Left kidney (tissue), 8 donors: ENCODE data around the gene TMEM131. TPM values are rescaled to one million over a fixed set of nuclear protein-coding genes. Genes with fewer than 3 reads are reported as not detected.
"Not testable (repeated sequence)": the region's sequence is repeated elsewhere in the genome, so short reads cannot be mapped to it uniquely, and the experiment has no call there.

Experiments used
- DNase-seq: peaks from one replicate; pipeline ENCODE4 v3.0.0-alpha.2; 2013
- long read RNA-seq, 8 donors: transcript quantifications; one replicate each; lab custom pipeline, GENCODE V29; 2026
- polyA plus RNA-seq: library from polyadenylated mRNA; unstranded; fragments of 120-200 nt; gene quantifications from one replicate; pipeline ENCODE4 v1.2.1, GENCODE V29; 2013; ENCODE audit not compliant: insufficient read length

The TMEM131 gene, protein sequence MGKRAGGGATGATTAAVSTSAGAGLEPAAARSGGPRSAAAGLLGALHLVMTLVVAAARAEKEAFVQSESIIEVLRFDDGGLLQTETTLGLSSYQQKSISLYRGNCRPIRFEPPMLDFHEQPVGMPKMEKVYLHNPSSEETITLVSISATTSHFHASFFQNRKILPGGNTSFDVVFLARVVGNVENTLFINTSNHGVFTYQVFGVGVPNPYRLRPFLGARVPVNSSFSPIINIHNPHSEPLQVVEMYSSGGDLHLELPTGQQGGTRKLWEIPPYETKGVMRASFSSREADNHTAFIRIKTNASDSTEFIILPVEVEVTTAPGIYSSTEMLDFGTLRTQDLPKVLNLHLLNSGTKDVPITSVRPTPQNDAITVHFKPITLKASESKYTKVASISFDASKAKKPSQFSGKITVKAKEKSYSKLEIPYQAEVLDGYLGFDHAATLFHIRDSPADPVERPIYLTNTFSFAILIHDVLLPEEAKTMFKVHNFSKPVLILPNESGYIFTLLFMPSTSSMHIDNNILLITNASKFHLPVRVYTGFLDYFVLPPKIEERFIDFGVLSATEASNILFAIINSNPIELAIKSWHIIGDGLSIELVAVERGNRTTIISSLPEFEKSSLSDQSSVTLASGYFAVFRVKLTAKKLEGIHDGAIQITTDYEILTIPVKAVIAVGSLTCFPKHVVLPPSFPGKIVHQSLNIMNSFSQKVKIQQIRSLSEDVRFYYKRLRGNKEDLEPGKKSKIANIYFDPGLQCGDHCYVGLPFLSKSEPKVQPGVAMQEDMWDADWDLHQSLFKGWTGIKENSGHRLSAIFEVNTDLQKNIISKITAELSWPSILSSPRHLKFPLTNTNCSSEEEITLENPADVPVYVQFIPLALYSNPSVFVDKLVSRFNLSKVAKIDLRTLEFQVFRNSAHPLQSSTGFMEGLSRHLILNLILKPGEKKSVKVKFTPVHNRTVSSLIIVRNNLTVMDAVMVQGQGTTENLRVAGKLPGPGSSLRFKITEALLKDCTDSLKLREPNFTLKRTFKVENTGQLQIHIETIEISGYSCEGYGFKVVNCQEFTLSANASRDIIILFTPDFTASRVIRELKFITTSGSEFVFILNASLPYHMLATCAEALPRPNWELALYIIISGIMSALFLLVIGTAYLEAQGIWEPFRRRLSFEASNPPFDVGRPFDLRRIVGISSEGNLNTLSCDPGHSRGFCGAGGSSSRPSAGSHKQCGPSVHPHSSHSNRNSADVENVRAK (N-terminal part only)
- 58.1 TPM for polyA plus RNA-seq
- long read RNA-seq, donor 1, full-length matches to known transcripts = 3 of 11 reads
- long read RNA-seq, donor 1, partial matches to known transcripts = 8 of 11 reads
- long read RNA-seq, donor 1, other reads (novel, unspliced or antisense) = 0 of 11 reads
- long read RNA-seq, donor 2, full-length matches to known transcripts = 4 of 4 reads
- long read RNA-seq, donor 2, partial matches to known transcripts = 0 of 4 reads
- long read RNA-seq, donor 2, other reads (novel, unspliced or antisense) = 0 of 4 reads
- long read RNA-seq, donor 3, full-length matches to known transcripts = 2 of 2 reads
- long read RNA-seq, donor 3, partial matches to known transcripts = 0 of 2 reads
- long read RNA-seq, donor 3, other reads (novel, unspliced or antisense) = 0 of 2 reads
- long read RNA-seq, donor 4 = 0 reads
- long read RNA-seq, donor 5, full-length matches to known transcripts = 1 of 1 reads
- long read RNA-seq, donor 5, partial matches to known transcripts = 0 of 1 reads
- long read RNA-seq, donor 5, other reads (novel, unspliced or antisense) = 0 of 1 reads
- long read RNA-seq, donor 6, full-length matches to known transcripts = 1 of 1 reads
- long read RNA-seq, donor 6, partial matches to known transcripts = 0 of 1 reads
- long read RNA-seq, donor 6, other reads (novel, unspliced or antisense) = 0 of 1 reads
- long read RNA-seq, donor 7, full-length matches to known transcripts = 5 of 13 reads
- long read RNA-seq, donor 7, partial matches to known transcripts = 8 of 13 reads
- long read RNA-seq, donor 7, other reads (novel, unspliced or antisense) = 0 of 13 reads
- long read RNA-seq, donor 8 = 0 reads

DNA sequence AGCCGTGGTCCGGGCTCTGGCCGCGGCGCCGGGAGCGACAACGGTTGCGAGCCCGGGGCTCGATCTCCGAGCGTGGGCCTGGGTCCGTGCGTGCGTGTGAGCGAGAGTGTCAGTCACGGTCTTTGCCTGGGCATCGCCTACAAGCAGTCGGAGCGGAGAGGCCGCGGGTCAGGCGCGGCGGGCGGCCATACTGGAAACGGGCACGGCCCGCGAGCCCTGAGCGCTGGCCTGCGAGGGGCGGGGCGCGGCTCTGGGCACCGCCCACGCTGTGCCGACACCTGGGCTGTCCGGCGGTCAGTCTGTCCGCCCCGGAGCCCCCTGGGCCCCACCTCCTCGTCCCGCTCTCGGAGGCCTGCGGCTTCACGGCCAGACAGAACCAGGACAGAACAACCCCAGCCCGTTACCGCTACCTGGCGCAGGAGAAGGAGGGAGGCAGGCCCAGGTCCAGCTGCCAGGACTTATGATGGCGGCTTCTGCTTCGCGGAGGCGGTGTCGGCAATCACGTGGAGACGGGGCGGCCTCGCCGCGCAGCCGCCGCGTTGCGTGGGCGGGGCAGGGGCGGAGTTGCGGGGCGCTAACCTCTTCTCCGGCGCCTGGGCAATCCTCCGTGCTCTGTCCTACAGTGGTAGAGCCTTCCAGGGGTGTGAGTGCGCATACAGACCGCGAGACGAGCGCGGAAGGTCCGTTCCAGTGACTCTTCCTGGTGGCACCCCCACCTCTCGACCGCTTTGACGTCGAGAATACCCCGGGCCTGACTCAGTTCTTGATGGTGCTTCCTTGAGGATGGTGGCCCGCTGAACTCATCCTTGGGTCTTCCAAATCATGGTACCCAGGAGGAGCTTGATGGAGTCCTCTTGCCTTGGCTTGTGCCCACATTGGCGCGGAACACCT is at the start of gene TMEM131:
Gene TMEM131 (minus strand): TSS at position 215 of the 891 bp plus-strand sequence. CDS start 286 bp downstream, outside the sequence.
- DNase-seq = peak; percentile 90

DNA sequence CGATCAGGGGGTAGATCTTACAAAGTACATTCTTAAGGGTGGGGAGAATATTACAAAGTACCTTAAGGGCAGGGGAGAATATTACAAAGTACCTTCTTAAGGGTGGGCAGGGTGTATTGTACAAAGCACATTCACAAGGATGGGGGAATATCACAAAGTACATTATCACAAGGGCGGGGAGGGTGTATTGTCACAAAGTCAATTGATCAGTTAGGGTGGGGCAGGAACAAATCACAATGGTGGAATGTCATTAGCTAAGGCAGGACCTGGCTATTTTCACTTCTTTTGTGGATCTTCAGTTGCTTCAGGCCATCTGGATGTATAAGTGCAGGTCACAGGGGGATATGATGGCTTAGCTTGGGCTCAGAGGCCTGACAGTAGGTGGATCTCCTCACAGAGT is 49.0 kb upstream of the TMEM131 start:
- DNase-seq = not testable (repeated sequence)

DNA sequence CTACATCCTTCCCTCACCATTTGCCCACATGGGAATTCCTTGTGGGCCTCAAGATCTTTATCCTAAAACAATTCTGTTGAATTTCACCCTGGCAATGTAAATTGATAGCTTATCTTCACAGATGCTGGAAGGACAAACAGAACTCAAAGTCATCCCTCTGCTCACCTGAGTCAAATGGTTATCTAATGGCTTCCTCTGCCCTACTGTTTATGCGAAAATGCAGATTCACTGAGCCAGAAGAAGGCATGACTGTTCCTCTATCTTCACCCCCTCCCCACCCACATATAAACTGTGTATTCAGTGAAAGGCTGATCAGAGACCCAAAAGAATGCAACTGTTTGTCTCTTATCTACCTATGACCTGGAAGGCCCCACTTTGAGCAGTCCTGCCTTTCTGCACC is 47.4 kb upstream of the TMEM131 start:
- no peak for DNase-seq

DNA sequence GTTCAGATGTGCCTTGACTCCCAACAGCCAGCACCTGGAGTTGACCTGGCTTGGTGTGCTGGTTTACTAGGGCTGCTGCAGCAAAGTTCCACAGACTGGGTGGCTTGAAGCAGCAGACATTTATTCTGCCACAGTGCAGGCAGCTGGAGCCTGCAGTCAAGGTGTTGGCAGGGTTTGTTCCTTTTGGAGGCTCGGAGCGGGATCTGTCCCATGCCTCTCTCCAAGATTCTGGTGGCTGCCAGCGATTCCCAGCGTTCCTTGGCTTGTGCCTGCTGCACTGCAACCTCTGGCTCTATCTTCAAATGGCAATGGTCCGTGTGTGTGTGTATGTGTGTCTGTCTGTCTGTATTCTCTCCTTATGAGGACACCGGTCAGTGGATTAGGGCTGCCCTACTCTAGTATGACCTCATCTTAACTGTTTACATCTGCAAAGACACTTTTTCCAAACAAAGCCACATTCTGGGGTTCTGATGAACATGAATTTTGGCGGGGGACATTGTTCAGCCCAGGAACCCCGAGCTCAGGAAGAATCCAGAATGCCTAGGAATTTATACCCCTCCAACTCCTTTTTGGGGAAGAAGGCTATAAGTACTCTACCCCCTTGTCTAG is 44.7 kb upstream of the TMEM131 start:
- no peak for DNase-seq

DNA sequence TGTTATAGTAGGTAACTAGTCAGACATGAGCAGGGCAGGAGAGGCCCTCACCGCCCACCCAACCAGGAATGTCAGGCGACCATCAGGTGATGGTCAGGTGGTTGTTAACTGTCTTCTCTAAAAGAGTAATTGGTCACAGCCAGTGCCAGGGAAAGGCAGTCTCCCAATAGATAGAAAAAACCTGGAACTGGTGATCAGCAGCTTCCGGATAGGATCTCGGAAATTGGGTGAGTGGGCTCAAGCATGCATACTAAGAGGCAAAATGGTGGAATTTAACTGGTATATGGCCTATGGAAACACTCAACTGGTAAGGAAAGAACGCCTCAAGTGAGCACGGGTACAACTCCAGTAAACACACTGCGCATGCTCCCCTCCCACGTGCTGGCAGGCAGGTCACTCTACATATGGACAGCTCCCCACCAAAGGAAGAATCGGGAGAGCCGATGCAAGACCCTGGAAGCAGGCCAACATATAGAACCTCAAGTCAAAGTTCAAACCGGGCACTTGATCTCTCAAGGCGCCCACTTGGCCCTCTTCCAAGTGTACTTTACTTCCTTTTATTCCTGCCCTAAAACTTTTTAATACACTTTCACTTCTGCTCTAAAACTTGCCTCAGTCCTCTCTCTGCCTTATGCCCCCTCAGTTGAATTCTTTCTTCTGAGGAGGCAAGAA is 43.5 kb upstream of the TMEM131 start:
- no peak for DNase-seq

DNA sequence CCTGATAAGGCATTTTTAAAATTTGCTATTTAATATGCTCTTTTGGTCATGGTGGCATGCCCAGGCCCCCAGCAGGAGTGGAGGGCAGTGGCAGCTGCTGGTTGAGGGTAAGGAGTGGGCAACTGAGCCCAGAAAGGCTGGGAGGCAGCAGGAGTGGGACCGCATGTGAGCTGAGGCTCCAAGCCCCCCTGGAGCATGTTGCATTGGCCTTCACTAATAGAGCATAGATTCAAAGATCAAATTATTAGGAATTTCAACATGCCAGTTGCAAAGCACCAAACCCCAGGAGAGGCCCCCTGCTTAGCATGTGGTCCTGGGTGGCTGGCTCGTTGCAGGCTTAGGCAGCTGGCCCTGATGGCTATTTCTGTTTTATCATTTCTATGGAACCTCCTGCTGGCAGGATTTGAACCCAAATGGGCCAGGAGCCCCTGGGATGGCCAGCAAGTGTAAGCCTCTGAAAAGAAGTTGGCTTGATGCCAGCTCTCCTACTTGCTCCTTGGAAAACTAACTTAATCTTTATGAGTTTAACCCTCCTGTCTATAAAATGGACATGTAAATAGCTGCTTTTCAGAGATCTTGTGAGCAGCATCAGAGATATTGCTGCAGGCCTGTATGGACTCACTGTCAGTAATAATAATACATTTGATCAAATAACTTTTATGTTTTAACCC is 42.1 kb upstream of the TMEM131 start:
- no peak for DNase-seq

DNA sequence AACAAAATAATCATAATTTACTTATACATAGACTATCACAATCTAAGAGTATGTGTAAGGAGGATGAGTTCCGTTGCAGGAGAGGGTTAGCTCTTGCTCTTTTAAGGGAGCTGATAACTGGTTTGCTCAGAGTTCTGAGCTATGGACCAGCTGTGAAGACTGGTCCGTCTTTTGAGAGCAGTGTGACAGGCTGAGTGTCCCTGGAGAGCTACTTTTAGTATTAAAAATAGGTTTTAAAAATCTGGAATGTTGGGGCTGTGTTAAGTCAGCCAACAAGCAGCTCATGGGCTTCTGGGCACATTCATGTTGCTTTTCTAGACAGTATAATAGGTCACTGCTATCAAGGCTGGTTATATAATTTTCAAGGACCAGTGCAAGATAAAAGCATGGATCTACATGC is 41.5 kb upstream of the TMEM131 start:
- no peak for DNase-seq

DNA sequence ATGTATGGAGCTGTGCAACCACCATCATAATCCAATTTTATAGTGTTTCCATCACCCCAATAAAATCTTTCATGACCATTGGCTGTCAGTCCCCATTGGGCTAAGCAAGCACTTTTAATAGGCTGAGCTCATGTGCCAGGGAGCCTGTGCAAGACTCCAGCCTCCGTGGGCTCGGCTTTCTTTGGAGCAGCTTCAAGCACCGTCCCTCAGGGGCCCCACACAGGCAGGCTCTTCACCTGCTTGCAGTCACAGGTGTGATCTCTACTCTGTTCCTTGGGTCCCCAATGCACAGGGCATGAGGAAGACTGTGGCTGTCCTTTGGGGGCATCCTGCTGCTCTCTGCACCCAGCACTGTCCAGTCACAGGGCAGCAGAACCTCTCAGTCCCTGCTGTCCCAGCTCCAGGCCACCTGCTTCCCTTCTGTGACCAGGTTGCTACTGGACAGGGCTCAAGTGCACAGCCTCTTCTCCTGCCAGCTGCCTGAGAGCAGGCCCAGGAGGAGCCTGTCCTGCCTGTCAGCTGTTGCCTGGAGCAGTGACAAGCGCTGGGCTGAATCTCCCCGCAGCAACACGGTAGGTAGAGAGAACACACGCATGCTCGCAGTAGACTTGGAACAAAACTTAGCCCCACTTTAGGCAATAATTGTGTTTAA is 40.7 kb upstream of the TMEM131 start:
- DNase-seq = no peak

DNA sequence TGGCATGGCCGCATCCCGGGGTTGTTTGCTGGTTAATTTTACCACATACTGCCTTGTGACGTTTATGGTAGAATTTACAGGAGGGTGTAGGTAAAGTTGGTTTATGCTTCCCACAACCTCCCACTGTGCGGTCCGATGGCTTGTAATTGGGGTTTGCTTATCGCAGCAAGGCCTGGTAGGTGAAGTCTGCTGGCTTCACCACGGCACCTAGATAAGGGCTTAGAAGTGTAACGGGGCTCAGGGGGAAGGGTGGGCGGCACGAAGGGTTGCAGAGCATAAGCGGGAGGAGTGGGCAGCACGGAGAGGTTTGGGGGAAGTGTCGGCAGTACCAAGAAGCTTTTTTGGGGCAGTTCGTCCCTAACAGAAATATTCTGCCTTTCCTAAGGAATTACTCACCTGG is 39.0 kb upstream of the TMEM131 start:
- DNase-seq = no peak

DNA sequence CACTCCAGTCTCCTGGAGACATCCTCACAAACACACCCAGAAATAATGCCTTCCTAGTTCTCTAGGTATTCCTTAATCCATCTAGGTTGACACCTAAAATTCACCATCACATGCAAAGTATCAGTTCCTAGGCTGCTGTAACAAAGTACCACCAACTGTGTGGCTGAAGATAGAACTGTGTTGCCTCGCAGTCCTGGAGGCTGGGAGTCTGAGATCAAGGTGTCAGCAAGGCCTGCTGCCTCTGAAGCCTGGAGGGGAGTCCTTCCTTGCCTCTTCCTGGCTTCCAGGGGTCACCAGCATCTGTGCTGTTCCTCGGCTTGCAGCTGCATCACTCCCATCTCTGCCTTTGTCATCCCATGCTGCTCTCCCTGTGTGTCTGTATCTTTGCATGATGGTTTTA is 36.3 kb upstream of the TMEM131 start:
- DNase-seq = no peak

DNA sequence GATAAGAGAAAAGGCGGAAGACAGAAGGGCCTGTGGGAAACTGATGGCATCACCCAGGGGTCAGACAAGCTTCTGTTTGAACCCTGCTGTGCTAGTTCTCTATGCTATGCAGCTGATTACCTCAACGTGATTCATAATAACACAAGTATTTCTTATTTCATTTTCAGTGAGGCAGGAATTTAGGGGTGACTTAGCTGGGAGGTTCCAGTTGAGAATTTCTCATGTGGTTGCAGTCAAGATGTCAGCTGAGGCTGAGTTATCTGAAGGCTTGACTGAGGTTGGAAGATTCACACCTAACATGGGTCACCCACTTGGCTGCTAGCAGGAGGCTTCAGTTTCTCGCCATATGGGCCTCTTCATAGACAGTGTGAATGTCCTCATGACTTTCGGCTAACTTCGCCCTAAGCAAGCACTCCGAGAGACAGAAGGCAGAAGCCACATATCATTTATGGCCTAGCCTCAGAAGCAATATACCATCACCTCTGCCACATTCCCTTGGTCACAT is 34.0 kb upstream of the TMEM131 start:
- DNase-seq = no peak

DNA sequence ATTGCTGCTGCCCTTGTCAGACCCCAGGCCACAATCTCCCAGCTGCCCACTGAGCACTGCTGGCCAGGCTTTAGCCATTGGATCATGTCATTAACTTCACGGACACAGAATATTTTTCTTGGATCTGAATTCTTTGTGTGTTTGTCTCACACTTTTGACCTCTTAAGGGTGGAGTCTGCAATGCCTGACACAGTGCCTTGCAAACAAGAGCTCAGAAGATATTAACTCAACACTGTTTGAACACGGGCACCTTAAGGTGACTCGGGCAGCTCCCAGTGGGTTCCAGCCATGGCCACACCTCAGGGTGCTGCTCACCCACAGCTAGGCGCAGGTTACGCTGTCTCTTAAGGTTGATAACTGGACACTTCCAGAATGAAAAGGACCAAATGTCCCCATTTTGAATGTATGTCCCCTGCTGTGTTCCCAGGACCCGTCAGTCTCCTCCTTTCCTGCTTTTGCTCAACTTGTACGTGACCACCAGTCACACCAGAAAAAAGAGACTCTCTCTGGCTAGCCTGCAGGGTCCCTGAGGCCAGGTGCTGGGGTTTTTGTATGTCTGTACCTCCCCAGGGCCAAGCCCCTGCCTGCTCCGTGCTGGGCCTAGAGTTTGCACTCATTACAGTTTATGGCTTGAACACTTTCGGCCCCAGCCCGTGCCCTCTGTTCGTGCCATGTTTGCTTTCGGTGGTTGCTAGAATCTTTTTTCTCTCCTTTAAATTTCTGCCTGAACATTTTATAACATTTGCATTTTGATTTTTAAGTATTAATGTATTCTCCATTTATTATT is 33.4 kb upstream of the TMEM131 start:
- DNase-seq = no peak

DNA sequence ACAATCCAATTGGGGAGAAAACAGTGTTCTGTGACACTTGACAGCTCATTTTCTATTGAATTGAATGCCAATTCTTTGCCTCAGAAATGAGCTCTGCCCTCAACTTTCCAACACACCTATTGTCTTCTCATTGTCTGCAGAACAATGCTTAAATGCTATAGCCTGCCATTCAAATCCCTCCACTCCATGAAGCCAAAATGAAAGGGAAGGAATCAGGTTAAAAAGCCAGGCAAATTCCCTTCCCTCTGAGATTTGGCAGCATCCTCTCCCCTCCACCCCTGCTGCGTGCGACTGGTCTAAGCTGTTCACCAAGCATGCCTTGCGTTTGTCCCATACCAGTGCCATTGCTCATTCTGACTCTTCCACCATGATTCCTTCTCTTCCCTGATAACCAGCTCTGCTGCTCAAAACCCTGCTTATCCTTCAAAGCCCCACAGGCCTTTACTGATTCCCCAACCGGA is 32.4 kb upstream of the TMEM131 start:
- DNase-seq = no peak

DNA sequence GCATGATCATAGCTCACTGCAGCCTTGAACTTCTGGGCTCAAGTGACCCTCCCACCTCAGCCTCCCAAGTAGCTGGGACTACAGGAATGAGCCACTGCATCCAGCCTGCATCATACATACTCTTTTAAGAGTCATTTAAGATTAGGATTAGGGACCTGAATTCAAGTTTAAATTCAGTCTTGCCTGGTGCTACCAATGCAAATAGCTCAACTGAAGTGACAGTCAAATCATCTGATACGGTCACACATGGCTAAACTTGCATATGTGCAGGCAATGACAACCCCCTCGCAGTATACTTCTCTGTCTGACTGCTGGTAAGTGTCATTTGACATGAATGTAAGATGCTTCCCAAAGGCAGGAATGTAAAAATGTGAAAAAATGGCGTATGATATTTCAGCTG is 31.8 kb upstream of the TMEM131 start:
- DNase-seq = no peak

DNA sequence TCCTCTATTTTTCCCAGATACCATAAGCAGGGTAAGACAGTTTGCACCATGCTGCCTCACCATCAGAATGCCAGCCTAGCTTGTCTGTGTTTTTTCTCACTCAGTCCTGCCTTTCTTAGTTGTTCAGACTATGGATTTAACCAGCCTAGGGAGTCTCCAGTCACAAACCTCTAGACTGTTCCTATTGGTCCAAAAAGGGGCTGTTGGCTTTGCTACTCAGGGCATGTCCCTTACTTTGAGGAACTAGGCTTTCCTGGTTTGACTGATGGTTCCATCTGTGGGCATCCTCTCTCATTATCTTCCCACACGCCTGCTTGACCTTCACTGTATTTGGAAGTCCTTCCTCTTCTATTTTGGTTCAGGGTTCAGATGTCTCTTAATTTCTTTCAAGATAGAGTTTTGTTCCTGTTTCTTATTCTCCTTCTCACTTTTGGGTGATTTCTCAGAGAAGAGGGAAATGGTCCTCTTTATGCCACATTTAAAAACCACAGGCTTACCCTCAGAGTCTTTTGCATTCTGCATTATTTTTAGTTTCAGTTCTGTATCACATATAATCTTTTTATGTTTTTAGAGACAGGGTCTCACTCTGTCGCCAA is 31.3 kb upstream of the TMEM131 start:
- no peak for DNase-seq

DNA sequence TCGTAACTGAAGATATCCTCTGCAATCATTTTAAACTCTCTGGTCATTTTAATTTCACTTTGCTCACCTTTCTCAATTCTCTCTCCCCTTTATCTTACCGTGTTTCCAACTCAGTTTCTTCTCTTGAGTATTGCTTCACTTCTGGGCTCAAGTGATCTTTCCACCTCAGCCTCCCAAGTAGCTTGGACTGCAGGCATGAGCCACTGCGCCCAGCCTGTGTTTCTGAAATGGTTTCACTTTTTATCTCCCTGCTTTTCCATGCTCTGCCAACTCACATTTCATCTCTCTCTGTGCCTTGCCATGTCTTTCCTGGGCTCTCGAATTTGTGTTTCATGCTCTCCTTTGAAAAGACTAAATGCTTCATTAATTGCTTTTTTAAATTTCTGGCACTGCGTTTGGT is 30.5 kb upstream of the TMEM131 start:
- DNase-seq = no peak
